ENCODE measurements around the gene TEAD1.

Gene TEAD1

GRCh38 chr11:12963792-12964536 lies 289.7 kb downstream of the TEAD1 start:
- Histone ChIP-seq H3K4me3 (ENCODE audit: severe bottlenecking) (no peak overlapping the region), H3K36me3 (ENCODE audit: low read depth) (no peaks in the 10 kb centered on the region)

GRCh38 chr11:12964650-12965049 lies 290.4 kb downstream of the TEAD1 start:
- peaks cover 18% of the 10 kb centered on the region for H3K4me1 ChIP-seq (ENCODE audit: insufficient read depth, poor library complexity, severe bottlenecking)
- TF ChIP-seq CTCF (IDR thresholded peaks at IDR 0.05; ENCODE audit: poor library complexity, severe bottlenecking) = no peak
- no peaks in the 10 kb centered on the region for H3K9me3 ChIP-seq (ENCODE audit: severe bottlenecking)
- H3K27me3 ChIP-seq (ENCODE audit: insufficient read depth, poor library complexity, severe bottlenecking) = no peaks in the 10 kb centered on the region
- no peak for ATAC-seq (ENCODE audit: low read depth)
- H3K27ac ChIP-seq (ENCODE audit: poor library complexity, severe bottlenecking) = no peak overlapping the region
- H3K4me3 ChIP-seq (ENCODE audit: severe bottlenecking) = no peak overlapping the region
- DNase-seq (ENCODE audit: low spot score) = no peak
- no peaks in the 10 kb centered on the region for H3K36me3 ChIP-seq (ENCODE audit: low read depth)

More at GRCh38 chr11:12963792-12964536, 289.7 kb downstream of the TEAD1 start:
- Histone ChIP-seq H3K9me3 (ENCODE audit: severe bottlenecking) (no peaks in the 10 kb centered on the region), H3K27ac (ENCODE audit: poor library complexity, severe bottlenecking) (no peak overlapping the region), H3K4me1 (ENCODE audit: insufficient read depth, poor library complexity, severe bottlenecking) (peaks cover 16% of the 10 kb centered on the region), H3K27me3 (ENCODE audit: insufficient read depth, poor library complexity, severe bottlenecking) (no peaks in the 10 kb centered on the region)
- peak; percentile 92 for TF ChIP-seq CTCF (IDR thresholded peaks at IDR 0.05; ENCODE audit: poor library complexity, severe bottlenecking)
- DNase-seq (ENCODE audit: low spot score) (no peak), ATAC-seq (ENCODE audit: low read depth) (peak; percentile 80)

- Histone ChIP-seq H3K4me3 (ENCODE audit: severe bottlenecking) (no peak overlapping the region), H3K27ac (ENCODE audit: poor library complexity, severe bottlenecking) (no peak overlapping the region), H3K9me3 (ENCODE audit: severe bottlenecking) (no peaks in the 10 kb centered on the region), H3K27me3 (ENCODE audit: insufficient read depth, poor library complexity, severe bottlenecking) (no peaks in the 10 kb centered on the region), H3K36me3 (ENCODE audit: low read depth) (no peaks in the 10 kb centered on the region), H3K4me1 (ENCODE audit: insufficient read depth, poor library complexity, severe bottlenecking) (peaks cover 18% of the 10 kb centered on the region)
- DNase-seq (ENCODE audit: low spot score) (no peak), ATAC-seq (ENCODE audit: low read depth) (no peak)
- TF ChIP-seq CTCF (IDR thresholded peaks at IDR 0.05; ENCODE audit: poor library complexity, severe bottlenecking) = no peak
Observed at GRCh38 chr11:12966002-12966401, 291.8 kb downstream of the TEAD1 start.

GRCh38 chr11:12968101-12968500 lies 293.9 kb downstream of the TEAD1 start:
- no peaks in the 10 kb centered on the region for H3K36me3 ChIP-seq (ENCODE audit: low read depth)
- H3K9me3 ChIP-seq (ENCODE audit: severe bottlenecking) = no peaks in the 10 kb centered on the region
- no peak overlapping the region for H3K4me3 ChIP-seq (ENCODE audit: severe bottlenecking)
- H3K27ac ChIP-seq (ENCODE audit: poor library complexity, severe bottlenecking) = peak overlapping the region; percentile 54
- TF ChIP-seq CTCF (IDR thresholded peaks at IDR 0.05; ENCODE audit: poor library complexity, severe bottlenecking) = no peak
- ATAC-seq (ENCODE audit: low read depth) = peak; percentile 80
- DNase-seq (ENCODE audit: low spot score) = no peak
- H3K4me1 ChIP-seq (ENCODE audit: insufficient read depth, poor library complexity, severe bottlenecking) = peaks cover 18% of the 10 kb centered on the region
- H3K27me3 ChIP-seq (ENCODE audit: insufficient read depth, poor library complexity, severe bottlenecking) = no peaks in the 10 kb centered on the region

GRCh38 chr11:12968826-12969225 lies 294.6 kb downstream of the TEAD1 start:
- H3K9me3 ChIP-seq (ENCODE audit: severe bottlenecking) = no peaks in the 10 kb centered on the region
- no peak for TF ChIP-seq CTCF (IDR thresholded peaks at IDR 0.05; ENCODE audit: poor library complexity, severe bottlenecking)
- H3K36me3 ChIP-seq (ENCODE audit: low read depth) = no peaks in the 10 kb centered on the region
- peaks cover 18% of the 10 kb centered on the region for H3K4me1 ChIP-seq (ENCODE audit: insufficient read depth, poor library complexity, severe bottlenecking)
- ATAC-seq (ENCODE audit: low read depth) = no peak
- no peak overlapping the region for H3K4me3 ChIP-seq (ENCODE audit: severe bottlenecking)
- no peak for DNase-seq (ENCODE audit: low spot score)
- no peaks in the 10 kb centered on the region for H3K27me3 ChIP-seq (ENCODE audit: insufficient read depth, poor library complexity, severe bottlenecking)
- H3K27ac ChIP-seq (ENCODE audit: poor library complexity, severe bottlenecking) = peak overlapping the region; percentile 54
